ENCODE measurements around the gene ZMIZ2. TPM values are rescaled to one million over a fixed set of nuclear protein-coding genes. Genes with fewer than 3 reads are reported as not detected.

Gene ZMIZ2
- total and polyA plus RNA-seq, 9 of the 15 experiments (the other 6 are each of a cell fraction or from before 2014, with no cell fraction given): 0.13 to 40.3 (median 4.9) TPM

DNA sequence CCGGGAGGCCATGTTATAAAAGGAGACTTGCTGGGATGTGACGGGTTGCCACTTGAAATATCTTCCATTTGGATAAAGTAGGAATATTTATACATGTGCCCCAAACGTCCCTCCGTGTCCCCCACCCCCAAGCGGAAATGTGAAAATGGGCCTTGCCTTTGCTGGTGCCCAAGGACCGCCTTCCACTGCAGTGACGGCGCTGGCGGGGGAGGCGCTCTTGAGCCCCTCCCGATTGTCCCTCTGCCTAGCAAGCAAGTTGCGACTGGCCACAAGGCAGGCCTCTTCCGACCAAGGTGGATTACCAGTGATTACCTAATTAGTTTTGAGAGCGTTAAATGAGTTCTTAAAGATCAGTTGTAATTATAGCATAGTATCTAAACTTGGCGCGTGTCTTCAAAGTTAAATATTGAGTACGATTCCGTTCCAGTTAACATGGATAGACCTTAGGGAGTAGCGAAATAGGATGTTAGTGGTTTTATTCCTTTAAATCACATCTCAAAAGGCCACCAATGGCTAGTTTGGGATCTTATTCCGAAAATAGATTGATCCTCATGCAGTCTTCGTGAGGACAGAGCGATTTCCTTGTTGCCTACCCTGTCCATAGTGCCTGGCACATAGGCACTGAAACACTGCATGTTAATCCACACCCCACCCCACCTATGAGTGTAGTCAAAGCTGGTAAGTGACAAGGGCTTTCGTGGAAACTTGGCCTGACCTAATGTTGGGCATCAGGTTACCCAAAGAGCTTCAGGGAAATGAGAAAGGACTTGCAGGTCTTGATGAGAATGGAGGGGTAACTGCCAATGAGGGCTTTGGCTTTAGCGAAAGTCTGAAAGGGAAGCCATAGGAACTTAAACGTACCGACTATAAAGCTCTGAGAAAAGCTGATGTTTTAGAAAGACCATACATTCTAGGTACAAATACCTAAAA is 48.9 kb downstream of the ZMIZ2 start (continued):
- TF ChIP-seq, protein P1, sequence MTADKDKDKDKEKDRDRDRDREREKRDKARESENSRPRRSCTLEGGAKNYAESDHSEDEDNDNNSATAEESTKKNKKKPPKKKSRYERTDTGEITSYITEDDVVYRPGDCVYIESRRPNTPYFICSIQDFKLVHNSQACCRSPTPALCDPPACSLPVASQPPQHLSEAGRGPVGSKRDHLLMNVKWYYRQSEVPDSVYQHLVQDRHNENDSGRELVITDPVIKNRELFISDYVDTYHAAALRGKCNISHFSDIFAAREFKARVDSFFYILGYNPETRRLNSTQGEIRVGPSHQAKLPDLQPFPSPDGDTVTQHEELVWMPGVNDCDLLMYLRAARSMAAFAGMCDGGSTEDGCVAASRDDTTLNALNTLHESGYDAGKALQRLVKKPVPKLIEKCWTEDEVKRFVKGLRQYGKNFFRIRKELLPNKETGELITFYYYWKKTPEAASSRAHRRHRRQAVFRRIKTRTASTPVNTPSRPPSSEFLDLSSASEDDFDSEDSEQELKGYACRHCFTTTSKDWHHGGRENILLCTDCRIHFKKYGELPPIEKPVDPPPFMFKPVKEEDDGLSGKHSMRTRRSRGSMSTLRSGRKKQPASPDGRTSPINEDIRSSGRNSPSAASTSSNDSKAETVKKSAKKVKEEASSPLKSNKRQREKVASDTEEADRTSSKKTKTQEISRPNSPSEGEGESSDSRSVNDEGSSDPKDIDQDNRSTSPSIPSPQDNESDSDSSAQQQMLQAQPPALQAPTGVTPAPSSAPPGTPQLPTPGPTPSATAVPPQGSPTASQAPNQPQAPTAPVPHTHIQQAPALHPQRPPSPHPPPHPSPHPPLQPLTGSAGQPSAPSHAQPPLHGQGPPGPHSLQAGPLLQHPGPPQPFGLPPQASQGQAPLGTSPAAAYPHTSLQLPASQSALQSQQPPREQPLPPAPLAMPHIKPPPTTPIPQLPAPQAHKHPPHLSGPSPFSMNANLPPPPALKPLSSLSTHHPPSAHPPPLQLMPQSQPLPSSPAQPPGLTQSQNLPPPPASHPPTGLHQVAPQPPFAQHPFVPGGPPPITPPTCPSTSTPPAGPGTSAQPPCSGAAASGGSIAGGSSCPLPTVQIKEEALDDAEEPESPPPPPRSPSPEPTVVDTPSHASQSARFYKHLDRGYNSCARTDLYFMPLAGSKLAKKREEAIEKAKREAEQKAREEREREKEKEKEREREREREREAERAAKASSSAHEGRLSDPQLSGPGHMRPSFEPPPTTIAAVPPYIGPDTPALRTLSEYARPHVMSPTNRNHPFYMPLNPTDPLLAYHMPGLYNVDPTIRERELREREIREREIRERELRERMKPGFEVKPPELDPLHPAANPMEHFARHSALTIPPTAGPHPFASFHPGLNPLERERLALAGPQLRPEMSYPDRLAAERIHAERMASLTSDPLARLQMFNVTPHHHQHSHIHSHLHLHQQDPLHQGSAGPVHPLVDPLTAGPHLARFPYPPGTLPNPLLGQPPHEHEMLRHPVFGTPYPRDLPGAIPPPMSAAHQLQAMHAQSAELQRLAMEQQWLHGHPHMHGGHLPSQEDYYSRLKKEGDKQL (CRISPR knock-in tag; IDR thresholded peaks at IDR 0.05; ENCODE audit: borderline replicate concordance): no peak
- no peak for TF ChIP-seq CSDE1 (IDR thresholded peaks at IDR 0.05)
- TF ChIP-seq, protein P2, sequence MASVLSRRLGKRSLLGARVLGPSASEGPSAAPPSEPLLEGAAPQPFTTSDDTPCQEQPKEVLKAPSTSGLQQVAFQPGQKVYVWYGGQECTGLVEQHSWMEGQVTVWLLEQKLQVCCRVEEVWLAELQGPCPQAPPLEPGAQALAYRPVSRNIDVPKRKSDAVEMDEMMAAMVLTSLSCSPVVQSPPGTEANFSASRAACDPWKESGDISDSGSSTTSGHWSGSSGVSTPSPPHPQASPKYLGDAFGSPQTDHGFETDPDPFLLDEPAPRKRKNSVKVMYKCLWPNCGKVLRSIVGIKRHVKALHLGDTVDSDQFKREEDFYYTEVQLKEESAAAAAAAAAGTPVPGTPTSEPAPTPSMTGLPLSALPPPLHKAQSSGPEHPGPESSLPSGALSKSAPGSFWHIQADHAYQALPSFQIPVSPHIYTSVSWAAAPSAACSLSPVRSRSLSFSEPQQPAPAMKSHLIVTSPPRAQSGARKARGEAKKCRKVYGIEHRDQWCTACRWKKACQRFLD (CRISPR knock-in tag; IDR thresholded peaks at IDR 0.05): peak; percentile 91
- TF ChIP-seq, protein P3, sequence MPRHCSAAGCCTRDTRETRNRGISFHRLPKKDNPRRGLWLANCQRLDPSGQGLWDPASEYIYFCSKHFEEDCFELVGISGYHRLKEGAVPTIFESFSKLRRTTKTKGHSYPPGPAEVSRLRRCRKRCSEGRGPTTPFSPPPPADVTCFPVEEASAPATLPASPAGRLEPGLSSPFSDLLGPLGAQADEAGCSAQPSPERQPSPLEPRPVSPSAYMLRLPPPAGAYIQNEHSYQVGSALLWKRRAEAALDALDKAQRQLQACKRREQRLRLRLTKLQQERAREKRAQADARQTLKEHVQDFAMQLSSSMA (CRISPR knock-in tag; IDR thresholded peaks at IDR 0.05): no peak
